WI38 (cell line): ENCODE measurements around the gene TNNT3.

Experiments
- H3K4me3 ChIP-seq: 2 replicates; pipeline ENCODE4 v1.5.1; 2011; ENCODE audit warnings: low read depth, mild to moderate bottlenecking, control low read depth, low read length
- CTCF ChIP-seq: IDR thresholded peaks from 2 replicates; pipeline ENCODE4 v1.5.1; 2012; ENCODE audit warnings: low read depth, mild to moderate bottlenecking, control low read depth, low read length

TNNT3 gene

GRCh38 chr11:1953489-1954266 is 34.2 kb downstream of the TNNT3 start:
- H3K4me3 ChIP-seq: no peak overlapping the region
- TF ChIP-seq CTCF: no peak

GRCh38 chr11:1958367-1958766 is 38.9 kb downstream of the TNNT3 start:
- no peak overlapping the region for H3K4me3 ChIP-seq
- TF ChIP-seq CTCF: no peak

GRCh38 chr11:1959786-1960185 is 40.3 kb downstream of the TNNT3 start:
- no peak overlapping the region for H3K4me3 ChIP-seq
- no peak for TF ChIP-seq CTCF

GRCh38 chr11:1963864-1964263 is 44.4 kb downstream of the TNNT3 start:
- no peak for TF ChIP-seq CTCF
- no peak overlapping the region for H3K4me3 ChIP-seq

GRCh38 chr11:1964348-1964747 is 44.8 kb downstream of the TNNT3 start:
- no peak for TF ChIP-seq CTCF
- no peak overlapping the region for H3K4me3 ChIP-seq

GRCh38 chr11:1964955-1965354 is 45.5 kb downstream of the TNNT3 start:
- no peak overlapping the region for H3K4me3 ChIP-seq
- no peak for TF ChIP-seq CTCF

GRCh38 chr11:1966531-1966930 is 47.0 kb downstream of the TNNT3 start:
- TF ChIP-seq CTCF: no peak
- no peak overlapping the region for H3K4me3 ChIP-seq
